ENCODE data around the gene DAAM1.

The DAAM1 gene

GRCh38 chr14:59317798-59318505 is 129.5 kb downstream of the DAAM1 start:
- H2AFZ ChIP-seq (ENCODE audit: low read length) = no peak overlapping the region
- no peaks in the 10 kb centered on the region for H3K9me3 ChIP-seq (ENCODE audit: insufficient read depth, low read depth, low read length)
- H3K4me3 ChIP-seq (ENCODE audit: low read length, poor library complexity, severe bottlenecking) = no peak overlapping the region
- no peaks in the 10 kb centered on the region for H3K27me3 ChIP-seq (ENCODE audit: insufficient read depth, low read length, poor library complexity, severe bottlenecking)
- no peak for TF ChIP-seq CTCF (conservative IDR thresholded peaks at IDR 0.05; ENCODE audit: low read length)
- TF ChIP-seq EZH2phosphoT487 (IDR thresholded peaks at IDR 0.05; ENCODE audit: borderline replicate concordance) = no peak
- H4K20me1 ChIP-seq (ENCODE audit: insufficient read depth, low read length, poor library complexity, severe bottlenecking) = no peaks in the 10 kb centered on the region
- H3K9me2 ChIP-seq (replicated peaks; ENCODE audit: low read depth, low read length) = no peaks in the 10 kb centered on the region
- no peaks in the 10 kb centered on the region for H3K4me1 ChIP-seq (ENCODE audit: insufficient read depth, low read length, poor library complexity, severe bottlenecking)
- no peak overlapping the region for H3K9ac ChIP-seq (ENCODE audit: low read depth, low read length, poor library complexity, severe bottlenecking)
- no peaks in the 10 kb centered on the region for H3K79me2 ChIP-seq (ENCODE audit: insufficient read depth, low read length)
- no peaks in the 10 kb centered on the region for H3F3A ChIP-seq (ENCODE audit: low read depth)
- H3K4me2 ChIP-seq (ENCODE audit: low read depth, low read length, poor library complexity, severe bottlenecking) = no peak overlapping the region
- no peaks in the 10 kb centered on the region; the same call in 1 of the 2 replicates for H3K36me3 ChIP-seq (ENCODE audit: insufficient read depth, low read length)

DNA sequence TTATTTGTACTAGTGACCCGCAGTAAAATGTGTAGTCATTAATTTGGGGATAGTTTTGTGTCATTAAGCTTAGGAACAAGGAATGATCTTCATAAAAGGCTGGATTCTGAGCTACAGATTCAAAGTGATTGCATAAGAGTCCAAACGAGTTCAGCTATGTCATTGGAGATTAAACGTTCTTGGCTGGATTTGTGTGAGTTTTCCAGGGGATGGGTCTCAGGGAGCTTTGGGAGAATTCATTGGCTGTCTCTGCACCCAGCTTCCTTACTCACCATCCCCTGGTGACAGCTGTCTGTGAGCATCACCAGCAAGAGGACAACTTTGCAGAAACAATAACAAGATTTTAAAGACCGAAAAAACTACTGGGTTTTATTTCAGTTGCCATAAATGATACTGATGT is 130.4 kb downstream of the DAAM1 start:
- no peaks in the 10 kb centered on the region for H4K20me1 ChIP-seq (ENCODE audit: insufficient read depth, low read length, poor library complexity, severe bottlenecking)

DNA sequence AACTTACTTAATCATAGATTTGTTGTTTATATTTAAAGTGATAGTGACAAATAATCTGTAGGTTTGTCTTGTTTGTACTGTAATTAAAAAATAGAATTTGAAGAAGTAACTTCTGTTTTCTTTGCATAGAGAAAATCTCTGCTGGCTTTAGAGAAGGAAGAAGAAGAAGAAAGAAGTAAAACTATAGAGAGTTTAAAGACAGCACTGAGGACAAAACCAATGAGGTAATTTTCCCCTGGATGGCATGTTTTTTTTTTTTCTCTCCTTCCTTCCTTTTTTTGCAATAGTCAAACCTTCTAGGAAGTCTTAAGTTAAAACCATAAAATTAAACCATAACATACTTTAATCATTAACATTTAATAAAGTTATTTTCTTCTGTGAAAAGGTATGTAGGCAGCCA is 131.9 kb downstream of the DAAM1 start:
- Histone ChIP-seq H3K9me3 (ENCODE audit: insufficient read depth, low read depth, low read length) (no peaks in the 10 kb centered on the region), H3K4me1 (ENCODE audit: insufficient read depth, low read length, poor library complexity, severe bottlenecking) (no peaks in the 10 kb centered on the region), H3K4me2 (ENCODE audit: low read depth, low read length, poor library complexity, severe bottlenecking) (no peak overlapping the region), H3F3A (ENCODE audit: low read depth) (no peaks in the 10 kb centered on the region), H3K9me2 (replicated peaks; ENCODE audit: low read depth, low read length) (no peaks in the 10 kb centered on the region), H3K9ac (ENCODE audit: low read depth, low read length, poor library complexity, severe bottlenecking) (no peak overlapping the region), H3K27me3 (ENCODE audit: insufficient read depth, low read length, poor library complexity, severe bottlenecking) (no peaks in the 10 kb centered on the region), H2AFZ (ENCODE audit: low read length) (no peak overlapping the region), H3K36me3 (ENCODE audit: insufficient read depth, low read length) (no peaks in the 10 kb centered on the region; the same call in 1 of the 2 replicates), H4K20me1 (ENCODE audit: insufficient read depth, low read length, poor library complexity, severe bottlenecking) (no peaks in the 10 kb centered on the region), H3K79me2 (ENCODE audit: insufficient read depth, low read length) (no peaks in the 10 kb centered on the region), H3K4me3 (ENCODE audit: low read length, poor library complexity, severe bottlenecking) (no peak overlapping the region)
- TF ChIP-seq EZH2phosphoT487 (IDR thresholded peaks at IDR 0.05; ENCODE audit: borderline replicate concordance) = no peak
- no peak for TF ChIP-seq CTCF (conservative IDR thresholded peaks at IDR 0.05; ENCODE audit: low read length)

More for the DNA sequence above, 130.4 kb downstream of the DAAM1 start:
- Histone ChIP-seq H3K9me3 (ENCODE audit: insufficient read depth, low read depth, low read length) (no peaks in the 10 kb centered on the region), H3K27me3 (ENCODE audit: insufficient read depth, low read length, poor library complexity, severe bottlenecking) (no peaks in the 10 kb centered on the region), H2AFZ (ENCODE audit: low read length) (no peak overlapping the region), H3K4me3 (ENCODE audit: low read length, poor library complexity, severe bottlenecking) (no peak overlapping the region), H3K9ac (ENCODE audit: low read depth, low read length, poor library complexity, severe bottlenecking) (no peak overlapping the region), H3K79me2 (ENCODE audit: insufficient read depth, low read length) (no peaks in the 10 kb centered on the region), H3K36me3 (ENCODE audit: insufficient read depth, low read length) (no peaks in the 10 kb centered on the region; the same call in 1 of the 2 replicates), H3K4me2 (ENCODE audit: low read depth, low read length, poor library complexity, severe bottlenecking) (no peak overlapping the region), H3K9me2 (replicated peaks; ENCODE audit: low read depth, low read length) (no peaks in the 10 kb centered on the region), H3K4me1 (ENCODE audit: insufficient read depth, low read length, poor library complexity, severe bottlenecking) (no peaks in the 10 kb centered on the region), H3F3A (ENCODE audit: low read depth) (no peaks in the 10 kb centered on the region)
- TF ChIP-seq CTCF (conservative IDR thresholded peaks at IDR 0.05; ENCODE audit: low read length) (no peak), EZH2phosphoT487 (IDR thresholded peaks at IDR 0.05; ENCODE audit: borderline replicate concordance) (no peak)
